Activated CD8-positive, alpha-beta memory T cell treated with anti-CD3 and anti-CD28 coated beads, Interleukin-2, amount 50 U/mL, for 1 hour (primary cell): ENCODE measurements around the gene TMEM253.

Experiments used
- DNase-seq: peaks from one replicate; pipeline ENCODE4 v3.0.0-alpha.2; 2020; ENCODE audit errors: extremely low read depth

Gene TMEM253

DNA sequence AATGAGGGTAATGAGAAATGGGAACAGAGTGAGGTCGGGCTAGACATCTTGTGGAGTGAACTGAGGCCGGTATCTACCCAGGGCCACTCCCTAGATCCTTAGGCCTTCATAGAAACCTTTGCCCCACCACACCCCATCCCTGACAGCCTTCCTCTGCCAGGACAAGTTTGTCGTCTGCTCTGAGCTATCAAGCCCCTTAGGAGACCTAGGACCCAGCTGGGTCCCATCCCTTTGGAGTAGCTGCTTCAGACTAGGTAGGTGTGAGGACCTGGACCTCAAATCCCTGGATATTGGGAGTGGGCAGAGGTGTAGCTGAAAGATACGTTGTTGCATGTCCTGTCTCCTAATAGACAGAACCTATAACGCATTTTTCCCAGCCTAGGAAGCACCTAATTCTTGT, at the start of gene TMEM253:
TMEM253 (plus strand) TSS at position 136 of the 400 bp plus-strand sequence. CDS start 278 bp downstream, outside the sequence.
- DNase-seq, result no peak

DNA sequence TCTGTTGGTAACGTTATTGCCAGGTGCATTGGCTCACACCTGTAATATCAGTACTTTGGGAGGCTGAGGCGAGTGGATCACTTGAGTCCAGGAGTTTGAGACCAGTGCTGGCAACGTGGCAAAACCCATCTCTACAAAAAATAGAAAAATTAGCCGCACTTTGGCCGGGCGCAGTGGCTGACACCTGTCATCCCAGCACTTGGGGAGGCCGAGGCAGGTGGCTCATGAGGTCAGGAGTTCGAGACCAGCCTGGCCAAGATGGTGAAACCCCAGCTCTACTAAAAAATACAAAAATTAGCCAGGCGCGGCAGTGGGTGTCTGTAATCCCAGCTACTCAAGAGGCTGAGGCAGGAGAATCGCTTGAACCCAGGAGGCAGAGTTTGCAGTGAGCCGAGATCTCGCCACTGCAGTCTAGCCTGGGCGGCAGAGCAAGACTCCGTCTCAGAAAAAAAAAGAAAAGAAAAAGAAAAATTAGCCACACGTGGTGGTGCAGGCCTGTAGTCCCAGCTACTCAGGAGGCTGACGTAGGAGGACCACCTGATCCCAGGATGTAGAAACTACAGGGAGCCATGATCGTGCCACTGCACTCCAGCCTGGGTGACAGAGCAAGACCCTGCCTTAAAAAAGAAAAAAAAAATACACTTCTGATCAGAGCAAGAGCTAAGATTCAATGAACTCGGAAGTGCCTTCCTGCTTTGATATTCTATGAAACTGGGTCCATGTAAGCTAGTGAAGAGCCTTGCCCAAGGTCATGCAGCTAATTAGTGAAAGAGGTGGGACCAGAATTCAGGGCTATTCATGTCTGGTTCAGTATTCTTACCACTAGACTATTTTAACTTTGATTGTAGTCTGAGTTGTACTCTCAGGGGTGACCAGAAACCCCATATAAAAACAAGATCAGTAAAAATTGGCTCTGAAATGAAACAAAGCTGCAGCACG, 47.4 kb upstream of the TMEM253 start:
- DNase-seq, result no peak

DNA sequence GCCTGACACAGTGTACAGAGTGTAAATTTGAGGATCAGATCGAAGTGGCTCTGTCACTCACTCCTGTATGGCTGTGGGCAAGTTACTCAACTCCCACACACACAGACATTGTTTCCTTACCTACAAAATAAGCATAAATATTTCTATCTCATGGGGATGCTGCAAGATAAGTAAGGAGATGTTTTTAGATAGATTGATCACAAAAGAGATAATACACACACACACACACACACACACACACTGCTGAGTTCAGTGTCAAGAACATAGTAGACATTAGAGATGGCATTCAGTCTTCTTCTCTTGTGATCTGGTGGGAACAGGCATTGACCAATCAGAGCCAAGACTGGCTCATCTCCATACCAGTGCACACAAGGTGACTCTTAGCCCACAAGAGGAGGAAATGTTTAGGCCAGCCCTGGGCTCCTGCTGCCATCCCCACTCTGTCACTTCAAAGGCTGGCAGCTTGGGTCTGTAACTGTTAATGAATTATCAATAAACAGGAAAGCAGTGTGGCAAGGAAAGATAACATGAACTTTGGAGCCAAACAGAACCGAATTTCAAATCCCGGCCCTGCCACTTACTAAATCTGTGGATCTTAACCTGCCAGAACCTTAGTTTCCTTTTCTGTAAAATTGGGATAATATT, 46.6 kb upstream of the TMEM253 start:
- DNase-seq, result no peak

DNA sequence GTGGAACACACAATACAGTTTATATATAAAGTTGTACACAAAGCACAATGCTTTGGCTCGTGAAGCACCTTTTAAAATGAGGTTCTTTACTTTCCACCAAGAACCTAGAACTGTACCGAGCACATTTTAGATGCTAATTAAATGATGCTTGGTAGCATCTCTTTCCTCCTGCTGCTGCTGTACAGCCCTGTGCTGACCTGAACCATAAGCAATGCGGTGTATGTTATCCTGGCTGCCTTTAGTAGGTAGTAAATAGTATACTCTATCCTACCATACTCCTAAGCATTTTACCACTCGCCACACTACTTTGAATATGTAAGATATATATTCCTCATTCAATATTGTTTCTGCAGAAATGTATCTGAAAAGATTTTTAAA, 46.1 kb upstream of the TMEM253 start:
- no peak for DNase-seq

DNA sequence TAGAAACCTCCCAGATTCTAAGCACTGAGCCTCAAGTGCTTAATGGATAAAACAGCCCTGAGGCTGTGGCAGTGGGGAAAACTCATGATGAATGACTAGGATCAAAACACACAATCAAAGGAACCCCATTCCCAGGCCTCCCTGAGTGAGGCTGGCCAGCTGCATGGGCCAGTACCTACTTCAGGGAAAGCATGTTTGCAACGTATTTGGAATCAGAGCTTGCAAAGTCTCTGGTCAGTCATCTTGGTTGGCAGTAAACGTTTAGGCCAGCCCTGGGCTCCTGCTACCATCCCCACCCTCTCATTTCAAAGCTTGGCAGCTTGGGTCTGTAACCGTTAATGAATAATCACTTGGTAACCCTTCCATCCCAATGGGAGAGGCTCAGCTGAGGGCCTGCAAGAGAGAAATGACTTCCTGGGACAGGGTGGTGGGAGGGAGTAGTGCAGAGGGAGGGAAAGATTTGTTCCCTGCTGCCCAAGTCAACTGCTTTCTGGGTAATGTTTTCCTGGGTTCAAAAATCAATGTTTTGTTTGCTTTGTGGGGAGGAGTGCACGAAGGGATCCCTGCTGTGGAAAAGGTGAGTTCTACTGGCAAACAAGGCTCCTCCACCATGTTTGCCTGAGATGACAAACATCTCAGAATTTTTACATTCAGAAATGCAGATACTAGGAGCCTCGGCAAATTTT, 45.3 kb upstream of the TMEM253 start:
- no peak for DNase-seq

DNA sequence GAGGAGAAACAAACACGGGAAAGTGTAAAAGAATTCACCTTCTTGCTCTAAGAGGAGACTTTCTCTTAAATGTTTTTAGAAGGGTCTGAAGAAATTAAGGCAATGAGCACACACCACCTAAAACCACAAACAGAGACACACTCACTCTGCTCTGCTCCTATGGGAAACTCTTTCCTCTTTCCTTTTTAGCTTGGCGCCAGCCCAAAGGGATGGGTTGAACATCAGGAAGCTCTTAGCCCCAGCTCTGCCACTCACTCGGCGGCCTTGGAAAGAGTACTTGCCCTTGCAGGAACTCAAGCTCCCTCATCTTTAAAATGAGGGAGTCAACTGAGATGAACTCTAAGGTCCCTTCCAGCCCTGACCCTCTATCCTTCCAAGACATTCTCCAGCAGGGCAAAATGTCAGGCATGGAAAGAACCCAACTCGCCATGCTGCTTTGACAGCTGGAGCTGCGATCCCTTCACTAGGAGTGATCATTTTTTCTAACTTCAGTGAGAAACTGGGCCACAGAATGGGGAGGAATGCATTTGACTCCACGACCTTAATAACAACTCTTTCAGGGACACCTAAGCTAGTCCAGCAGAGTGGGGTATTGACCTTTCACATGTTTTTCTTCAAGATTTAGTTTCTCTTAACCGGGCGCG, 44.2 kb upstream of the TMEM253 start:
- no peak for DNase-seq

DNA sequence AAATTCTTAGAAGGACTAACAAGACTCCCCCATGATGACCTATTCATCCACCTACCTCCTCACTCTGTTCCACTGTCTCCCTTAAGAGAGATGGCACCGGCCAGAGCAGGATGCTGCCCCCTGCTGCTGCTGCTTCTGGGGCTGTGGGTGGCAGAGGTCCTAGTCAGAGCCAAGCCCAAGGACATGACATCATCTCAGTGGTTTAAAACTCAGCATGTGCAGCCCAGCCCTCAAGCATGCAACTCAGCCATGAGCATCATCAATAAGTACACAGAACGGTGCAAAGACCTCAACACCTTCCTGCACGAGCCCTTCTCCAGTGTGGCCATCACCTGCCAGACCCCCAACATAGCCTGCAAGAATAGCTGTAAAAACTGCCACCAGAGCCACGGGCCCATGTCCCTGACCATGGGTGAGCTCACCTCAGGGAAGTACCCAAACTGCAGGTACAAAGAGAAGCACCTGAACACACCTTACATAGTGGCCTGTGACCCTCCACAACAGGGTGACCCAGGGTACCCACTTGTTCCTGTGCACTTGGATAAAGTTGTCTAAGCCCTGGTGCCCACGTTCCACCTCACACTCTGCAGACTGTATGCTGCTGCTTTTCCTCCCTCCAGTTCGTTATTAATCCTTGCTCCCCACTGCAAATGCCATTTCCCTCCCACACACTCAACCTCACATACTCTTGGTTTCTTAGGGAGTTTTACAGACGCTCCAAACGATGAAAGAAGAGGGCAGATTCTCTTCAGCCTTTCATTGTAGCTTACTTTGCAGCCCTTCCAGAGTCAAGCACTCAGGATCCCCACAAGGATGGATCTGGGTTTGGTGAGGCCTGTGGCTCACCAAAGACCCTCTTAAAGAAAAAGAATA, 42.8 kb upstream of the TMEM253 start, which contains the start of gene RNASE8:
RNASE8 (plus strand) TSS at position 20 of the 873 bp plus-strand sequence; CDS start at position 91, 71 bp downstream.
- no peak for DNase-seq

DNA sequence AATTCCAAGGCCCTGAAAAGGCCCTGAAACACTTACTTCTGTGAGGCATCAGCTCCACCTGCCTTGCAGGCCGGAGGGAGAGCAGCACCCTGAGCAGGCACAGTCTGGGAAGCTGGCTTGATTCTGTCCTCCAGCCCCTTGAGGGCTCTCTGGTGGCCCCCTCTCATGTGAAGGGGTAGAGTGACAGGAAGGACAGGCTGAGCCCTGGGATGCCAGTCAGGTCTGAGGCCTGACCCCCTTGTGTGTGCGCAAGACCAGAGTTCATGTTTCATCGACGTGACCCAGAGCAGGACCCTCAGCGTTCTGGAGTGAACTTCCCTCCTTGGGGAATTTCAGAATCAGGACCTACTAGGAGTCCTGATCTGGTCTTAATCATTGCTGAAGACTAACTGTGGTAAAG, 42.0 kb upstream of the TMEM253 start:
- DNase-seq, result no peak

DNA sequence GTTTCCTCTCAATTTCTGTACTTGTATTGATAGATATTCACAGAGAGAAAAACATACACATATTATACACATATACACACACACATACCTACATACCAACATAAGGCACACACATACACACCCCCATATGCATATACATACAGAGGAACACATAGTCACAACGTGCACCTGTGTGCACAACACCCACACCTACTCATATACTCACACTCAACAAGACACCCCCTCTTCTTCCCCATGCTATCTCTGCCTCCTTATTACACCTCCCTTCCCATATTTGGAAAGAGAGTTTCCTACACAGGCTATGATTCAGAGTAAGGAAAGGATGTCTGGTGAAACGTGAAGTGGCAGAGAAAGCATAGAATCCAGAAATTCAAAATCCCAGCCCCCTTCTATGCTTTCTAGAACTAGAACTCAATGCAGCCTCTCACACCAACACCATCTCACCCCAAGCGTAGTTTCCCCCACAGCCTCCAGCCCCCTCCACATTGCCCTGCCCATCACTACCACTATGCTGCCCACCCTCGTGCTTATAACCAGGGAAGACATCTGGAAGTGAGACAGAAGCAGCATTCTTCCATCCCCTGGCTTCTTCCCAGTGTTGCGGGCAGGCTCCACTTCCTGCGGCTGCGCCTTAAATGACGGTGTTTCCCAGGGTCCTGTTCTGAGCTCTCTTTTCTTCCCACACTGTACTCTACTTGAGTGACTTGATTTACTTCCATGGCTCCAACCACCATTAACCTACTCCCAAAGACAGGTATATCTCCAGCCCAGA, 40.8 kb upstream of the TMEM253 start:
- no peak for DNase-seq

DNA sequence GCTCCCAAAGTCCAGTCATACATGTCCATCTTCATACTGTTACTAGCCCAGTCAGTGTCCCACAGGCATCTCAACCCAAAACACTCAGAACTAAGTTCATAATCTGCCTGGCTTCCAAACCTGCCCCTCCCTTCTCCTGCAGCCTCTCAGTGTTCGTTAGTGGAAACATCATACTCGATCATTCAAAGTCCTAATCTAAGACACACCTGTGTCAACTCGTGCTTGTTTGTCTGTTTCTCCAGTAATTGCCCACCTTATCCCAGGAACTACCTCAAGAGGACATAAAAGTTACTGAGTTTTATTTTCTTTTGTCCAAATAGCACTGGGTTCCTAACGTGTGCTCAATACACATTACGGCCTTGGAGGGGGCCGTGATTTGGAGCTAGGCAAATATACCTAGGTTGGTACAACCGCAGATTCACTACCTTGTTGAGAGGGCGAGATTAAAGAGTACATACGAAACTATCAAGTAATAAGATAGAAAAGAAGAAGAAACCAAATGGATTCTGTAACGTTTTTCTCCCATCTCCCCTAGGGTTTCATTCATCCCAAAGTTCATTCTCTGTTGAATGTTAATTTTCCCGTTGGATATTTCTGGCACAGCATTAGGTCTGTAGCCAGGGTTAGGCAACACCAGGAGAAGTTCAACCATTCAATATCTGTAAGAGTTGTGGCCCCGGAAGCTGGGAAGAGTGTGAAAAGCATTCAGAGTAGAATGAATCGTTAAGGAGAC, 40.1 kb upstream of the TMEM253 start:
- no peak for DNase-seq

DNA sequence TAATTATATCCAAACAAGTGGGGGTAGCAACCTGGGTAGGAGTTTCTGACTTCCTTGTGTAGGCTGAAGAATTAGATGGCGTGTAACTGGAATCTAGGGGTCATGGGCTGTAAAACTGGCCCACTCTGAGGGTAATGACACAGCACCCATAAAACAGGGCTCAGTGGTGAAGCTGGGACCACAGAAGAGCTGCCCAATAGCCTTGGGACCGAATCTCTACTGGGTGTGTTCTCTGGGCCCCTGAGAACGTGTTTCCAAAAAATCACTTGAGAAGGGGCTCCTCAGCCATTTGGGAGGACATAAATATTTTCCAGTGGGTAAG, 39.6 kb upstream of the TMEM253 start:
- no peak for DNase-seq

DNA sequence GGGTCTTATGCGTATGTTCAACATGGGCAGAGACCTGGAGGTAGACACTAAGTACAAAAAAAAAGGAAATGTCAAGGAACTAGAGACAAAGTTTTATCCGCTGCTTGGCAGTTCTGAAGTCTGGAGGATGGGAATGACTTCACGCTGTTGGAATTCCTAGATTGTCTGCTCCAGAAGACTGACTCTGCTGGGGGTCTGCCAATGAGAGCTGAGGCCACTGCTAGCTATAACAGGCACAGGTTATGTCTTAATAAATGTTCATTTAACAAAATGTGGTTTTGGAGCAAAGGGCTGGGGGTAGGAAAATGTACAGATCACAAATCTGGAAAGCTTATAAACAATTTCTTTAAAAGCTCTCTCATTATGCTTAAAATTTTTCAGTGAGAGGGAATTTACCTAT, 37.4 kb upstream of the TMEM253 start:
- no peak for DNase-seq

DNA sequence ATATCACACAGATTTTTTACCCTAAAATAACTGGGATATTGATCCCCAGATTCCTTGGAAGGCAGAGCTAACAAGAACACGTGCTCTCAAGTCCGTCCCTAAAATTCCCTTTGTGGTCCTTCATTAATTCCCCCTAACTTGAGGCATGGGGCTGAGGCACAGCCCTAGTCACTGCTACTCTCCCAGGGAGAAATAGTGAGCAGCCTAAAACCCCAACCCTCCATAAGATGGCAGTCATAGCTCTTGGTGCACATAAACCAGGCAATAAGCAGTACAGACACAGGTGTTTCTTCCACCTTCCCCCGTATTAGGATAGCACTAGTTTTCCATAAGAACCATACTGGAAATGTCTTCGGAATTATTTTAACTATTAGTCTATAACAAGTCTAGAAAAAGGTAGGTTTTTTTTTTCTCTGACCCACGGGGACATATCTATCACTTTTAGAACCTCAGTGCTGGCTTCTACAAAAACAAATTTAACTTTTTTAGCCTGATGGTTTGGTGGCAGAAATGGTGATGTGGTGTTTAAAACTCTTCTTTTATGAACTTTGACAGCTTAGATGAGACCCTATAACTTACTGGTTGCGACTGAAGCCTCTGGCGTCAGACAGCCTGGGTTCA, 33.9 kb upstream of the TMEM253 start:
- DNase-seq, result no peak

DNA sequence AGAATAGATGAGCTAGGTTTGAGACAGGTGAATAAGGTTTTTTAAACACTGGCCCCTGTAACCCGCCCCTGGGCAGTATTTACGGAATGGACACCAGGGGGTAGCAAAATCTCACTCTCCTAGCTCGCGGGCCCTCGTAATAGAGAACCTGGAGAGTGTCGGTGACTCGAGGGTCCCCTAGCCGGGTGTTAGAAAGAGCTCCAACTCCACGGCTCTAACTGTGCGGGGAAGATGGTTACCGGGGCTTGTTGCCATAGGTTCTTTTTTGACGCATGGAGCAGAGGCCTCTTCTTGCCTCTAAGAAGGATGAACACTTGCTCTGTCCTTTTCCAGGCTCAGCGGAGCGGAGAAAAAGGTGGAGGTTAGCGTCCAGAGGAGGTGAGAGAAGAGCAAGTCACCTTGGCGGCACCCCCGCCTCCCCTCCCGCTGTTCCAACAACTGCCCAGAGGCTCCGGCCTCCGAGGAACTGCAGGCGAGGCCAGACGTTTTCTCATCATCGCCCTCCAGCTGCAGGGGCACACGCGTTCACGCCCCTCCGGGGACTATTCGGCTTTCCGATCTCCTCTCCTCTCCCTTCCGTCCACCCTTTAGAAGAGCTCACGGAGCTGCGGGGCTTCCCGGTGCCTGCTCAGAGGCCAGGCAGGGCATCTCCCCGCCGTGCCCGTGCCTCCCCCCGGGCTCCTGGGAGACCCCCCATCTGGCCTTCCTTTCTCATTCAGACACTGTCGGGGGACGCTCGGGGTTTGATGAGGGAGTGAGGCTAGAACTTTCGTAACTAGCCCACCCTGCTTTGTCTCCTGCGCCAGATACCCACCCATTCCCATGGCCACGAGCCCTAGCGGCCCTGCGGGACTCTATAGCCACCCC, 32.1 kb upstream of the TMEM253 start:
- DNase-seq, result no peak

DNA sequence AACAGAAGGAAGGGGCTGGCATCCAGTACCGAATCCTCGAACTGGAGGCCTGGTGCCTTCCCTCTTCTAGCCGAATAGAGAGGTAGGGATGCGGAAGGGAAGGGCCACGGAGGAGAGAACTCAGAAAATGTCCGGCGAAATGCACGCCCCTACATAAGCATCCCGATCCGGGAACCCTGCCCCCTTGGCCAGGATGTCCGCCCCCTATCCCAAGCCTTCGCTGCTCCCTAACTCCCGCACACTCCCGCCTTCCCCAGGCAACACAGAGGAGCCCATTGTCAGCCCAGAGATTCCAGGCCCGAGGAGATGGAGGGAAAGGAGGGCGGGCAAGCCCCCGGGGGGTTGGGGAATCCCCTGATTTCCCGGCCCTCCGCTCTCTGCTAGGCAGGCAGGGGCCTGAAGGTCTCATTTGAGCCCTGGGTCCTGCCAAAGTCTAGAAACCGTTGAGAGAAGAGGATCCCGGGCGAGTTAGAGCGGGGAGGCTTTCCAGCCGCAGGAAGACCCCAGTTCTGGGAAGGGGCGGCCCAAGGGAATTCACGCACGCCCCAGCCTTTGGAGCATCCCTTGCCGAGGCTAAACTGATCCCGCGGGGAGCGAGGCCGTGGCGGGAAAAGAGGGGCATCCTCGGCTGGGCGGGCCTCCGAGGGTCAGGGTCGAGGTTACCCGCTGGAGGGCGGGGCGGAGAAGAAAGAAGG, 31.3 kb upstream of the TMEM253 start:
- DNase-seq, result no peak

DNA sequence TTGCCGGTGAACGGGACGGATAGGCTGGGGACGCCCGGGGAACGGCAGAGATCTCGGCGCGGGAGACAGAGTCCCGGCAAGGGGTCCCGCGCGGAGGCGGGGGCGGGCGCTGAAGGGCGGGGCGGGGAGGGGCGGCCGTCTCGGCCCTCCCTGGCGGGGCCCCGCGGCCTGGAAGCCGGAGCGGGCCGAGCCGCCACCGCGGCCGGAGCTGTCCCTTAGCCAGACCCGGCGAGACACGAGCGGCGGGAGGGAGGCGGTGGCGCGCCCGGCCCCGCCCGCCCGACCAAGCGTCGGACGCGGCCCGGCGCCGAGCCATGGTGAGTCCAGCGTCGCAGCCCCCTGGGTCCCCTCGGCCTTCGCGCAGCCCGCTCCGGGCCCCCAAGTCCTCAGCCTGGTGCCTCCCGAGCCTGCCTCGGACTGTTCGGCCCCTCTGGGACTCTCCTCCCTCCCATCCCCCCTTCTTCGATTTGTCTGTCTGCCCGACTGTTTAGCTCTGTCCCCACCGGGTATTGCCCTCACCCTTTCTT, 30.7 kb upstream of the TMEM253 start, which contains the start of gene ARHGEF40:
ARHGEF40 (plus strand) TSS at position 222 of the 527 bp plus-strand sequence; CDS start at position 315, 93 bp downstream.
- no peak for DNase-seq

DNA sequence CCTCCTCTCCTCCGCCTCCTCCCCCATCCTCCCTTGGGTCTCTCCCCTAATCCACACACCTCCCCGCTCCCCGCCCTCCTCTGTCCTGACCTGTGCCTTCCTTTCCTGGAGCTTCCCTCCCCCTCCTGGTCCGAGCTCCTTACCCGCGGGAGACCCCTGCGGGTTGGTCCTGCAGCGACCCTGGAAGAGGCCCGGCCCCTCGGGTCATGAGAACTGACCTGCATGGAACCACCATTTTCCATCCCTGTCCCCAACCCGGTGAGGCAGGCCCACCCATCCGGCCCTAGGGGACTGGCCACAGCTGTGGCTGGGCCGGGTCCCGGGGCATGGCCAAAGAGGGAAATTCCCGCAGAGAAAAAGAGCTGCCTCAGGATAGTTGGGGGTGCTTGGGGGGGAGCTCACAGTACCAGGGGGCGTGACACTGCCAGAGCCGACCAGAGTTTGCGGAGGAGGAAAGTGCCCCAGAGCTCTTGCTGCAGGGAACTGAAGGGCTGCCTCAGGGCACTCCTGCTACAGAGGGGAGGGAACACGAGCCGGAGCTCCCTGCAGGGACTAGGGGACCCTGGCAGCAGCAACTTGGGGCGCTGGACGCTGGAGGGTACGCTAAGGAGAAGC, 30.1 kb upstream of the TMEM253 start:
- DNase-seq, result no peak
